SK-N-SH (cell line): ENCODE results near the gene GCA. TPM values are rescaled to one million over a fixed set of nuclear protein-coding genes. Genes with fewer than 3 reads are reported as not detected.

Source experiments
- CTCF ChIA-PET: fragments of 300-600, 350-600 bp; formaldehyde crosslinking; extraction: SDS; loops from one replicate; lab custom pipeline; 2021; lab: Yijun Ruan, JAX
- POLR2A ChIA-PET: fragments of 350-600 bp; sonication (Branson Sonifier 250); formaldehyde crosslinking; extraction: SDS; loops from one replicate; lab custom pipeline; 2020; ENCODE audit warnings: antibody characterized with exemption, inconsistent platforms; lab: Yijun Ruan, JAX
- DNase-seq: peaks from one replicate; pipeline ENCODE4 v3.0.0; 2012
- H2AFZ ChIP-seq: fragments of 200-600 bp; sonication (generic); 2 replicates; pipeline ENCODE4 v1.8.1; 2016; ENCODE audit warnings: antibody characterized with exemption, mild to moderate bottlenecking, low read depth
- H3F3A ChIP-seq: fragments of 200-600 bp; sonication (generic); replicated peaks from 2 replicates; pipeline ENCODE3; 2016; ENCODE audit warnings: antibody characterized with exemption, mild to moderate bottlenecking; ENCODE audit not compliant: insufficient read depth
- H3K27ac ChIP-seq, 2 experiments: fragments of 200-500 bp in 1 of 2; fragments of 200-600 bp in 1 of 2; sonication (Bioruptor generic) in 1 of 2; sonication (generic), shearing (Covaris generic) in 1 of 2; 2 replicates each; pipeline versions ENCODE4 v1.5.1 to v1.6.1; 2014 to 2016; ENCODE audit warnings: low read depth in 2 of 2, inconsistent platforms in 1 of 2, low read length in 1 of 2, mild to moderate bottlenecking in 1 of 2, mixed read lengths in 1 of 2
- H3K27me3 ChIP-seq: fragments of 200-600 bp; sonication (generic), shearing (Covaris generic); 2 replicates; pipeline ENCODE4 v1.6.1; 2016; ENCODE audit warnings: mixed run types; ENCODE audit not compliant: insufficient read depth
- H3K36me3 ChIP-seq, 2 experiments: fragments of 200-500 bp in 1 of 2; fragments of 200-600 bp in 1 of 2; sonication (Bioruptor generic) in 1 of 2; sonication (generic) in 1 of 2; replicated peaks in 1 of 2; 2 replicates each; pipeline versions ENCODE3 to v1.5.1; 2014 to 2016; ENCODE audit warnings: low read length in 1 of 2, mild to moderate bottlenecking in 1 of 2; ENCODE audit not compliant: insufficient read depth in 2 of 2, control insufficient read depth in 1 of 2
- H3K4me1 ChIP-seq, 2 experiments: fragments of 200-500 bp in 1 of 2; fragments of 200-600 bp in 1 of 2; sonication (Bioruptor generic) in 1 of 2; sonication (generic), shearing (Covaris generic) in 1 of 2; 2 replicates each; pipeline versions ENCODE4 v1.5.1 to v1.6.1; 2014 to 2016; ENCODE audit warnings: low read depth in 1 of 2, low read length in 1 of 2, mixed run types in 1 of 2; ENCODE audit not compliant: insufficient read depth in 2 of 2, control insufficient read depth in 1 of 2
- H3K4me2 ChIP-seq: fragments of 200-600 bp; sonication (generic), shearing (Covaris generic); 2 replicates; pipeline ENCODE4 v1.6.1; 2017; ENCODE audit warnings: mixed run types
- H3K4me3 ChIP-seq, 2 experiments: fragments of 200-500 bp in 1 of 2; fragments of 200-600 bp in 1 of 2; sonication (Bioruptor generic) in 1 of 2; sonication (generic), shearing (Covaris generic) in 1 of 2; 2 replicates each; pipeline versions ENCODE4 v1.5.1 to v1.8.1; 2014 to 2016; ENCODE audit warnings: low read depth in 2 of 2, inconsistent platforms in 1 of 2, low read length in 1 of 2, mild to moderate bottlenecking in 1 of 2, mixed read lengths in 1 of 2, moderate library complexity in 1 of 2
- H3K79me2 ChIP-seq: fragments of 200-600 bp; sonication (generic); 2 replicates; pipeline ENCODE4 v1.8.1; 2017; ENCODE audit warnings: mild to moderate bottlenecking; ENCODE audit not compliant: insufficient read depth
- H3K9ac ChIP-seq: fragments of 200-600 bp; sonication (generic); 2 replicates; pipeline ENCODE4 v1.6.1; 2017; ENCODE audit warnings: mixed run types
- H3K9me2 ChIP-seq: fragments of 200-600 bp; sonication (generic); 2 replicates; pipeline ENCODE4 v1.6.1; 2017; ENCODE audit warnings: mixed run types
- H3K9me3 ChIP-seq: fragments of 200-600 bp; sonication (generic); 2 replicates; pipeline ENCODE4 v1.6.1; 2017; ENCODE audit warnings: mixed run types, mild to moderate bottlenecking, moderate library complexity
- H4K20me1 ChIP-seq: fragments of 200-600 bp; sonication (generic); 2 replicates; pipeline ENCODE4 v1.6.1; 2017; ENCODE audit warnings: mild to moderate bottlenecking, mixed run types; ENCODE audit not compliant: insufficient read depth
- CHD2 ChIP-seq: fragments of 150-350 bp; IDR thresholded peaks from 2 replicates; pipeline ENCODE4 v1.6.1; 2018; ENCODE audit warnings: low read length; ENCODE audit not compliant: partially characterized antibody
- ELF1 ChIP-seq: IDR thresholded peaks from 2 replicates; pipeline ENCODE4 v1.4.0; 2012
- EZH2phosphoT487 ChIP-seq: fragments of 200-600 bp; sonication (generic); IDR thresholded peaks from 2 replicates; pipeline ENCODE4 v1.6.1; 2017; ENCODE audit warnings: low read depth, mixed run types, mild to moderate bottlenecking, antibody characterized with exemption, moderate library complexity, borderline replicate concordance
- FOSL2 ChIP-seq: IDR thresholded peaks from 2 replicates; pipeline ENCODE4 v1.4.0; 2012; ENCODE audit warnings: low read depth, mild to moderate bottlenecking, moderate library complexity, borderline replicate concordance
- FOXJ3 ChIP-seq: sonication (generic); formaldehyde crosslinking; IDR thresholded peaks from 2 replicates; pipeline ENCODE4 v1.5.1; 2020; ENCODE audit warnings: mild to moderate bottlenecking, missing genetic modification reagents
- GABPA ChIP-seq: IDR thresholded peaks from 2 replicates; pipeline ENCODE4 v1.4.0; 2012; ENCODE audit warnings: low read depth, mild to moderate bottlenecking
- MEF2A ChIP-seq: IDR thresholded peaks from 2 replicates; pipeline ENCODE4 v1.4.0; 2012; ENCODE audit warnings: low read depth, borderline replicate concordance
- NFIC ChIP-seq: IDR thresholded peaks from 2 replicates; pipeline ENCODE4 v1.4.0; 2012; ENCODE audit warnings: borderline replicate concordance
- RFX5 ChIP-seq: IDR thresholded peaks from 2 replicates; pipeline ENCODE4 v1.6.1; 2012; ENCODE audit warnings: mild to moderate bottlenecking, improper control_type of control experiment, low read length
- RXRA ChIP-seq: IDR thresholded peaks from 2 replicates; pipeline ENCODE4 v1.4.0; 2012; ENCODE audit warnings: low read depth, mild to moderate bottlenecking, borderline replicate concordance
- SIN3A ChIP-seq: IDR thresholded peaks from 2 replicates; pipeline ENCODE4 v1.6.1; 2012; ENCODE audit warnings: low read depth, mild to moderate bottlenecking, low read length, moderate library complexity, borderline replicate concordance
- SMC3 ChIP-seq: IDR thresholded peaks from 2 replicates; pipeline ENCODE4 v1.6.1; 2012; ENCODE audit warnings: low read depth, low read length, improper control_type of control experiment
- WGBS: methylation state at CpG from one replicate; pipeline ENCODE4 v1.1.6; 2017; ENCODE audit warnings: low lambda C conversion rate; 5-methylcytosine and 5-hydroxymethylcytosine counted together
- polyA plus RNA-seq, 3 experiments: library from polyadenylated mRNA; depleted of rRNA; stranded (reverse); fragments of >200 nt; gene quantifications; 2 replicates each; pipeline ENCODE4 v1.2.3, GENCODE V29; 2012
- TF ChIP-seq, protein P1 (sequence below): fragments of 150-350 bp; IDR thresholded peaks from 2 replicates; pipeline ENCODE4 v1.6.1; 2017; ENCODE audit warnings: antibody characterized with exemption, low read length, low read depth, borderline replicate concordance
- TF ChIP-seq, protein P2 (sequence below): IDR thresholded peaks from 2 replicates; pipeline ENCODE4 v1.4.0; 2012; ENCODE audit warnings: low read depth, borderline replicate concordance
- TF ChIP-seq, protein P3 (sequence below): IDR thresholded peaks from 2 replicates; pipeline ENCODE4 v1.6.1; 2012; ENCODE audit warnings: mild to moderate bottlenecking, low read depth, low read length, moderate library complexity
- TF ChIP-seq, protein P4 (sequence below): IDR thresholded peaks from 2 replicates; pipeline ENCODE4 v1.4.0; 2012; ENCODE audit warnings: low read depth, borderline replicate concordance

The GCA gene
- polyA plus RNA-seq, 1 of the 3 experiments (the other 2 are of a cell fraction), result 12.2 TPM

DNA sequence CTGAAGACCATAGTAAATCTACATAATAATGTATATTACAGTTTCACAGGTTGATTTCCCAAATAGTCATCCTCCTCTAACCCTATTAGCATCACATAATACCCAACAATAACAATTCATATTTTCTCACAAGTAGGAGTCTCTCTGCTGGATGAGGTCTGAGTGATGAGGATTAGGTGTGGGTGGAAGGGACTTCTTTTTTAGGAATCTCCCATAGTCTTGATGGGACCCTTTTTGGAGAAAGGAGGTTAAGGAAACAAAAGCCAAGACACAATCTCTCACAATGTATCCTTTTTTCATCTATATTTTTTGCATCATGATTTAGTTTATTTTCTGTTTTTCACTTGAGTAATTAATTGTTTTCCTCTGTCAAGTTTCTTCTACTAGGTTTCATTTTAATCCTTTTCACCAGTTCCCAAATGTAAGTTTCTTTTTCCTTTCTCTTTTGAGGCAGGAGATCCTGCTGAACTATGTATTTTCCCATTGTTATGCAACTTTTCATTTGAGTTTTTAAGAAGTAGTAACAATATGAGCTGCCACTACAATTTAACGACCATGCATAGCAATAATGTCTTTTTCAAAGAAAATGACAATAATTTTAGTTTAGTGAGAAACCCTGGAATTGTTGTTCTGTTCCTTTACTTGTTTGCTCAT, 22.9 kb upstream of the GCA start:
- no peak for DNase-seq
- H3K9ac ChIP-seq, result no peak overlapping the region
- H3K4me3 ChIP-seq, result no peak overlapping the region
- WGBS, result 32% methylated on average over 1 of the region's 1 CpG
- no peaks in the 10 kb centered on the region for H4K20me1 ChIP-seq
- peaks cover 3% of the 10 kb centered on the region for H3F3A ChIP-seq
- no peaks in the 10 kb centered on the region for H3K9me2 ChIP-seq
- H3K4me2 ChIP-seq, result no peak overlapping the region
- no peaks in the 10 kb centered on the region for H3K36me3 ChIP-seq
- H3K79me2 ChIP-seq, result no peaks in the 10 kb centered on the region
- no peak overlapping the region for H2AFZ ChIP-seq
- TF ChIP-seq, protein P1, sequence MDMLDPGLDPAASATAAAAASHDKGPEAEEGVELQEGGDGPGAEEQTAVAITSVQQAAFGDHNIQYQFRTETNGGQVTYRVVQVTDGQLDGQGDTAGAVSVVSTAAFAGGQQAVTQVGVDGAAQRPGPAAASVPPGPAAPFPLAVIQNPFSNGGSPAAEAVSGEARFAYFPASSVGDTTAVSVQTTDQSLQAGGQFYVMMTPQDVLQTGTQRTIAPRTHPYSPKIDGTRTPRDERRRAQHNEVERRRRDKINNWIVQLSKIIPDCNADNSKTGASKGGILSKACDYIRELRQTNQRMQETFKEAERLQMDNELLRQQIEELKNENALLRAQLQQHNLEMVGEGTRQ, result no peak
- no peak for TF ChIP-seq CHD2
- TF ChIP-seq, all 33 proteins: peak for 0
- Histone ChIP-seq H3K4me1 (peaks cover 5 to 9% of the 10 kb centered on the region in 2 experiments; a peak in 2 of 4 replicates), H3K27me3 (no peaks in the 10 kb centered on the region), H3K9me3 (no peaks in the 10 kb centered on the region), H3K27ac (no peak overlapping the region)
- POLR2A ChIA-PET, result no interaction called here
- CTCF ChIA-PET, result no interaction called here

DNA sequence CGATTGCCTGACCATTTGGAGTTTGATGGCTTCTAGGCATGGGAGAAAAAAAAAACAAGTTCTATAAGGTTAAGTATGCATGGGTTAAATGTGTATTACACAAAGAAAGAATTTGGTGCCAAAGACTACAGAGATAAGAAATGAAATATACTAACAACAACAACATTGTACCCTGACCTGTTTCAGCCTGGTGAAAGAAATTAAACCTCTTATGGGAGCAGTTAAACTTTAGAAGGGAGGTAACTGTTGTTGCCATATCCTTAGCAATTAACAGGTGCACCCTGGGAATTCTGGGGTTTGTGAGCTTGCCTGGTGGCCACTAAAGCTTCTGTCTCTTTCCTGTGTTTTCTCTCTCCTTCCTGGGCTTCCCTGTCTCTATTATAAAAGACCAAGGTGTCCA, 19.0 kb upstream of the GCA start:
- TF ChIP-seq RFX5 (no peak), EZH2phosphoT487 (no peak), GABPA (no peak), FOXJ3 (CRISPR knock-in tag) (no peak), FOSL2 (no peak), MEF2A (no peak), CHD2 (no peak), SIN3A (no peak), RXRA (no peak), SMC3 (no peak), ELF1 (no peak), NFIC (no peak)
- TF ChIP-seq, protein P2, sequence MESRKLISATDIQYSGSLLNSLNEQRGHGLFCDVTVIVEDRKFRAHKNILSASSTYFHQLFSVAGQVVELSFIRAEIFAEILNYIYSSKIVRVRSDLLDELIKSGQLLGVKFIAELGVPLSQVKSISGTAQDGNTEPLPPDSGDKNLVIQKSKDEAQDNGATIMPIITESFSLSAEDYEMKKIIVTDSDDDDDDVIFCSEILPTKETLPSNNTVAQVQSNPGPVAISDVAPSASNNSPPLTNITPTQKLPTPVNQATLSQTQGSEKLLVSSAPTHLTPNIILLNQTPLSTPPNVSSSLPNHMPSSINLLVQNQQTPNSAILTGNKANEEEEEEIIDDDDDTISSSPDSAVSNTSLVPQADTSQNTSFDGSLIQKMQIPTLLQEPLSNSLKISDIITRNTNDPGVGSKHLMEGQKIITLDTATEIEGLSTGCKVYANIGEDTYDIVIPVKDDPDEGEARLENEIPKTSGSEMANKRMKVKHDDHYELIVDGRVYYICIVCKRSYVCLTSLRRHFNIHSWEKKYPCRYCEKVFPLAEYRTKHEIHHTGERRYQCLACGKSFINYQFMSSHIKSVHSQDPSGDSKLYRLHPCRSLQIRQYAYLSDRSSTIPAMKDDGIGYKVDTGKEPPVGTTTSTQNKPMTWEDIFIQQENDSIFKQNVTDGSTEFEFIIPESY, result no peak
- TF ChIP-seq, protein P3, sequence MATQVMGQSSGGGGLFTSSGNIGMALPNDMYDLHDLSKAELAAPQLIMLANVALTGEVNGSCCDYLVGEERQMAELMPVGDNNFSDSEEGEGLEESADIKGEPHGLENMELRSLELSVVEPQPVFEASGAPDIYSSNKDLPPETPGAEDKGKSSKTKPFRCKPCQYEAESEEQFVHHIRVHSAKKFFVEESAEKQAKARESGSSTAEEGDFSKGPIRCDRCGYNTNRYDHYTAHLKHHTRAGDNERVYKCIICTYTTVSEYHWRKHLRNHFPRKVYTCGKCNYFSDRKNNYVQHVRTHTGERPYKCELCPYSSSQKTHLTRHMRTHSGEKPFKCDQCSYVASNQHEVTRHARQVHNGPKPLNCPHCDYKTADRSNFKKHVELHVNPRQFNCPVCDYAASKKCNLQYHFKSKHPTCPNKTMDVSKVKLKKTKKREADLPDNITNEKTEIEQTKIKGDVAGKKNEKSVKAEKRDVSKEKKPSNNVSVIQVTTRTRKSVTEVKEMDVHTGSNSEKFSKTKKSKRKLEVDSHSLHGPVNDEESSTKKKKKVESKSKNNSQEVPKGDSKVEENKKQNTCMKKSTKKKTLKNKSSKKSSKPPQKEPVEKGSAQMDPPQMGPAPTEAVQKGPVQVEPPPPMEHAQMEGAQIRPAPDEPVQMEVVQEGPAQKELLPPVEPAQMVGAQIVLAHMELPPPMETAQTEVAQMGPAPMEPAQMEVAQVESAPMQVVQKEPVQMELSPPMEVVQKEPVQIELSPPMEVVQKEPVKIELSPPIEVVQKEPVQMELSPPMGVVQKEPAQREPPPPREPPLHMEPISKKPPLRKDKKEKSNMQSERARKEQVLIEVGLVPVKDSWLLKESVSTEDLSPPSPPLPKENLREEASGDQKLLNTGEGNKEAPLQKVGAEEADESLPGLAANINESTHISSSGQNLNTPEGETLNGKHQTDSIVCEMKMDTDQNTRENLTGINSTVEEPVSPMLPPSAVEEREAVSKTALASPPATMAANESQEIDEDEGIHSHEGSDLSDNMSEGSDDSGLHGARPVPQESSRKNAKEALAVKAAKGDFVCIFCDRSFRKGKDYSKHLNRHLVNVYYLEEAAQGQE, result no peak
- TF ChIP-seq, protein P1, result no peak
- TF ChIP-seq, protein P4, sequence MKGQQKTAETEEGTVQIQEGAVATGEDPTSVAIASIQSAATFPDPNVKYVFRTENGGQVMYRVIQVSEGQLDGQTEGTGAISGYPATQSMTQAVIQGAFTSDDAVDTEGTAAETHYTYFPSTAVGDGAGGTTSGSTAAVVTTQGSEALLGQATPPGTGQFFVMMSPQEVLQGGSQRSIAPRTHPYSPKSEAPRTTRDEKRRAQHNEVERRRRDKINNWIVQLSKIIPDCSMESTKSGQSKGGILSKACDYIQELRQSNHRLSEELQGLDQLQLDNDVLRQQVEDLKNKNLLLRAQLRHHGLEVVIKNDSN, result no peak
- no peaks in the 10 kb centered on the region for H3K9me3 ChIP-seq
- no peak for DNase-seq
- H3K4me2 ChIP-seq, result no peak overlapping the region
- H3K4me1 ChIP-seq, result no peaks in the 10 kb centered on the region
- POLR2A ChIA-PET, result no interaction called here
- H3K9ac ChIP-seq, result no peak overlapping the region
- no peaks in the 10 kb centered on the region for H3K79me2 ChIP-seq
- H3K27ac ChIP-seq, result no peak overlapping the region
- H3K9me2 ChIP-seq, result no peaks in the 10 kb centered on the region
- H2AFZ ChIP-seq, result no peak overlapping the region
- 74% methylated on average over 1 of the region's 1 CpG for WGBS
- no peak overlapping the region for H3K4me3 ChIP-seq
- H3K36me3 ChIP-seq, result no peaks in the 10 kb centered on the region
- no peaks in the 10 kb centered on the region for H3K27me3 ChIP-seq
- H3F3A ChIP-seq, result no peaks in the 10 kb centered on the region
- no peaks in the 10 kb centered on the region for H4K20me1 ChIP-seq
- CTCF ChIA-PET, result no interaction called here
